Measurements from ENCODE around the gene KCNQ1. TPM values are rescaled to one million over a fixed set of nuclear protein-coding genes. Genes with fewer than 3 reads are reported as not detected.

The KCNQ1 gene
- total RNA-seq, 2 experiments from 2014 or later = 8.7 to 9.5 TPM

- ChIA-PET POLR2A (interaction anchor here (0.6 kb wide), 1 partner anchor 267 kb away, joined by 3 read pairs; no protein-coding TSS in a partner anchor), CTCF (no interaction called here)
- intact Hi-C loops (cut with micrococcal nuclease) = no loop called here
- Mint-ChIP-seq H3K36me3 (ENCODE audit: low read depth) (no peaks in the 10 kb centered on the region), H3K4me1 (ENCODE audit: low read depth) (peaks cover 14% of the 10 kb centered on the region), H3K4me3 (no peak overlapping the region), H3K27ac (no peak overlapping the region), H3K9me3 (no peaks in the 10 kb centered on the region), H3K27me3 (no peaks in the 10 kb centered on the region)
- ATAC-seq = peak; percentile 83
- DNase-seq = peak; percentile 79
- no peak for TF ChIP-seq CTCF (IDR thresholded peaks at IDR 0.05)
These were observed 327.8 kb downstream of the KCNQ1 start for GRCh38 chr11:2772544-2773031.

GRCh38 chr11:2774173-2775082 is 329.6 kb downstream of the KCNQ1 start:
- no peak overlapping the region for H3K4me3 Mint-ChIP-seq
- H3K36me3 Mint-ChIP-seq (ENCODE audit: low read depth) = no peaks in the 10 kb centered on the region
- no peak for ATAC-seq
- intact Hi-C loops (cut with micrococcal nuclease) = no loop called here
- ChIA-PET CTCF (no interaction called here), POLR2A (interaction anchor here (0.6 kb wide), 1 partner anchor 316 kb away, joined by 3 read pairs; no protein-coding TSS in a partner anchor)
- no peaks in the 10 kb centered on the region for H3K9me3 Mint-ChIP-seq
- no peak for TF ChIP-seq CTCF (IDR thresholded peaks at IDR 0.05)
- DNase-seq = no peak
- H3K27ac Mint-ChIP-seq = no peak overlapping the region
- H3K4me1 Mint-ChIP-seq (ENCODE audit: low read depth) = peaks cover 14% of the 10 kb centered on the region
- no peaks in the 10 kb centered on the region for H3K27me3 Mint-ChIP-seq

GRCh38 chr11:2775083-2775625 is 330.3 kb downstream of the KCNQ1 start:
- ChIA-PET CTCF (no interaction called here), POLR2A (no interaction called here)
- ATAC-seq (peak; percentile 31), DNase-seq (peak; percentile 31)
- H3K27ac Mint-ChIP-seq = no peak overlapping the region
- intact Hi-C loops (cut with micrococcal nuclease) = no loop called here
- H3K4me3 Mint-ChIP-seq = no peak overlapping the region
- H3K9me3 Mint-ChIP-seq = no peaks in the 10 kb centered on the region
- TF ChIP-seq CTCF (IDR thresholded peaks at IDR 0.05) = no peak
- H3K4me1 Mint-ChIP-seq (ENCODE audit: low read depth) = peaks cover 14% of the 10 kb centered on the region
- no peaks in the 10 kb centered on the region for H3K36me3 Mint-ChIP-seq (ENCODE audit: low read depth)
- H3K27me3 Mint-ChIP-seq = no peaks in the 10 kb centered on the region

GRCh38 chr11:2775626-2776350 is 331.0 kb downstream of the KCNQ1 start:
- ATAC-seq (no peak), DNase-seq (no peak)
- Mint-ChIP-seq H3K27ac (no peak overlapping the region), H3K27me3 (no peaks in the 10 kb centered on the region), H3K4me1 (ENCODE audit: low read depth) (peaks cover 14% of the 10 kb centered on the region), H3K9me3 (no peaks in the 10 kb centered on the region), H3K4me3 (no peak overlapping the region), H3K36me3 (ENCODE audit: low read depth) (no peaks in the 10 kb centered on the region)
- no peak for TF ChIP-seq CTCF (IDR thresholded peaks at IDR 0.05)
- POLR2A ChIA-PET = no interaction called here
- CTCF ChIA-PET = no interaction called here
- intact Hi-C loops (cut with micrococcal nuclease) = no loop called here

Measured in activated CD8-positive, alpha-beta T cell treated with anti-CD3 and anti-CD28 coated beads for 36 hours (primary cell).